ENCODE measurements around the gene SLC16A10. TPM values are rescaled to one million over a fixed set of nuclear protein-coding genes. Genes with fewer than 3 reads are reported as not detected.

The SLC16A10 gene
- total RNA-seq, 1 experiment from 2014 or later, result 0.18 TPM

DNA sequence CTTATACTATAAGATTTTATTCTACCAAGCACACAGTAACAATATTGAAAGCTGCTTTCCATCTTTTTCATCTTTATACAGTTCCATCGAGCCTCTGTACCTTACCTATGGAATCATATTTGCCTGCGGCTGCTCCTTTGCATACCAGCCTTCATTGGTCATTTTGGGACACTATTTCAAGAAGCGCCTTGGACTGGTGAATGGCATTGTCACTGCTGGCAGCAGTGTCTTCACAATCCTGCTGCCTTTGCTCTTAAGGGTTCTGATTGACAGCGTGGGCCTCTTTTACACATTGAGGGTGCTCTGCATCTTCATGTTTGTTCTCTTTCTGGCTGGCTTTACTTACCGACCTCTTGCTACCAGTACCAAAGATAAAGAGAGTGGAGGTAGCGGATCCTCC is 89.8 kb downstream of the SLC16A10 start:
- no peak for ATAC-seq
- intact Hi-C loops (cut with micrococcal nuclease; ENCODE audit: unreplicated experiment) (no loop called here), in situ Hi-C loops (cut with HindIII; ENCODE audit: low pct_unique_long_range_greater_than_20kb, low sequenced_read_pairs) (no loop called here)
- Histone ChIP-seq H3K27me3 (ENCODE audit: control insufficient read depth, insufficient read depth, low read length) (peaks cover 34% of the 10 kb centered on the region), H3K4me3 (ENCODE audit: low read depth in 2 of 2, low read length in 2 of 2) (no peak overlapping the region), H3K27ac (ENCODE audit: low read length) (no peak overlapping the region), H3K9me3 (ENCODE audit: control insufficient read depth, insufficient read depth, low read depth, low read length) (no peaks in the 10 kb centered on the region), H3K36me3 (ENCODE audit: control insufficient read depth, insufficient read depth, low read length) (no peaks in the 10 kb centered on the region), H3K4me1 (ENCODE audit: control insufficient read depth, insufficient read depth, low read length) (no peaks in the 10 kb centered on the region)
- POLR2A ChIA-PET, result no interaction called here
- TF ChIP-seq SIN3A (IDR thresholded peaks at IDR 0.05; ENCODE audit: borderline replicate concordance, insufficient read depth, low read depth, low read length) (no peak), POLR2AphosphoS5 (IDR thresholded peaks at IDR 0.05; ENCODE audit: low read depth, low read length) (no peak), TCF7L2 (IDR thresholded peaks at IDR 0.05; ENCODE audit: low read depth, low read length) (no peak)
- TF ChIP-seq, protein P1, sequence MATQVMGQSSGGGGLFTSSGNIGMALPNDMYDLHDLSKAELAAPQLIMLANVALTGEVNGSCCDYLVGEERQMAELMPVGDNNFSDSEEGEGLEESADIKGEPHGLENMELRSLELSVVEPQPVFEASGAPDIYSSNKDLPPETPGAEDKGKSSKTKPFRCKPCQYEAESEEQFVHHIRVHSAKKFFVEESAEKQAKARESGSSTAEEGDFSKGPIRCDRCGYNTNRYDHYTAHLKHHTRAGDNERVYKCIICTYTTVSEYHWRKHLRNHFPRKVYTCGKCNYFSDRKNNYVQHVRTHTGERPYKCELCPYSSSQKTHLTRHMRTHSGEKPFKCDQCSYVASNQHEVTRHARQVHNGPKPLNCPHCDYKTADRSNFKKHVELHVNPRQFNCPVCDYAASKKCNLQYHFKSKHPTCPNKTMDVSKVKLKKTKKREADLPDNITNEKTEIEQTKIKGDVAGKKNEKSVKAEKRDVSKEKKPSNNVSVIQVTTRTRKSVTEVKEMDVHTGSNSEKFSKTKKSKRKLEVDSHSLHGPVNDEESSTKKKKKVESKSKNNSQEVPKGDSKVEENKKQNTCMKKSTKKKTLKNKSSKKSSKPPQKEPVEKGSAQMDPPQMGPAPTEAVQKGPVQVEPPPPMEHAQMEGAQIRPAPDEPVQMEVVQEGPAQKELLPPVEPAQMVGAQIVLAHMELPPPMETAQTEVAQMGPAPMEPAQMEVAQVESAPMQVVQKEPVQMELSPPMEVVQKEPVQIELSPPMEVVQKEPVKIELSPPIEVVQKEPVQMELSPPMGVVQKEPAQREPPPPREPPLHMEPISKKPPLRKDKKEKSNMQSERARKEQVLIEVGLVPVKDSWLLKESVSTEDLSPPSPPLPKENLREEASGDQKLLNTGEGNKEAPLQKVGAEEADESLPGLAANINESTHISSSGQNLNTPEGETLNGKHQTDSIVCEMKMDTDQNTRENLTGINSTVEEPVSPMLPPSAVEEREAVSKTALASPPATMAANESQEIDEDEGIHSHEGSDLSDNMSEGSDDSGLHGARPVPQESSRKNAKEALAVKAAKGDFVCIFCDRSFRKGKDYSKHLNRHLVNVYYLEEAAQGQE (IDR thresholded peaks at IDR 0.05; ENCODE audit: insufficient read depth in 1 of 2, low read depth in 2 of 2, low read length in 1 of 2), result no peak
- TF ChIP-seq, protein P2, sequence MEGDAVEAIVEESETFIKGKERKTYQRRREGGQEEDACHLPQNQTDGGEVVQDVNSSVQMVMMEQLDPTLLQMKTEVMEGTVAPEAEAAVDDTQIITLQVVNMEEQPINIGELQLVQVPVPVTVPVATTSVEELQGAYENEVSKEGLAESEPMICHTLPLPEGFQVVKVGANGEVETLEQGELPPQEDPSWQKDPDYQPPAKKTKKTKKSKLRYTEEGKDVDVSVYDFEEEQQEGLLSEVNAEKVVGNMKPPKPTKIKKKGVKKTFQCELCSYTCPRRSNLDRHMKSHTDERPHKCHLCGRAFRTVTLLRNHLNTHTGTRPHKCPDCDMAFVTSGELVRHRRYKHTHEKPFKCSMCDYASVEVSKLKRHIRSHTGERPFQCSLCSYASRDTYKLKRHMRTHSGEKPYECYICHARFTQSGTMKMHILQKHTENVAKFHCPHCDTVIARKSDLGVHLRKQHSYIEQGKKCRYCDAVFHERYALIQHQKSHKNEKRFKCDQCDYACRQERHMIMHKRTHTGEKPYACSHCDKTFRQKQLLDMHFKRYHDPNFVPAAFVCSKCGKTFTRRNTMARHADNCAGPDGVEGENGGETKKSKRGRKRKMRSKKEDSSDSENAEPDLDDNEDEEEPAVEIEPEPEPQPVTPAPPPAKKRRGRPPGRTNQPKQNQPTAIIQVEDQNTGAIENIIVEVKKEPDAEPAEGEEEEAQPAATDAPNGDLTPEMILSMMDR (IDR thresholded peaks at IDR 0.05), result no peak
- no peak for DNase-seq (ENCODE audit: low read depth, low spot score)
- BruUV-seq (replicated peaks), result no TSS peak
- CTCF ChIA-PET, result no interaction called here

DNA sequence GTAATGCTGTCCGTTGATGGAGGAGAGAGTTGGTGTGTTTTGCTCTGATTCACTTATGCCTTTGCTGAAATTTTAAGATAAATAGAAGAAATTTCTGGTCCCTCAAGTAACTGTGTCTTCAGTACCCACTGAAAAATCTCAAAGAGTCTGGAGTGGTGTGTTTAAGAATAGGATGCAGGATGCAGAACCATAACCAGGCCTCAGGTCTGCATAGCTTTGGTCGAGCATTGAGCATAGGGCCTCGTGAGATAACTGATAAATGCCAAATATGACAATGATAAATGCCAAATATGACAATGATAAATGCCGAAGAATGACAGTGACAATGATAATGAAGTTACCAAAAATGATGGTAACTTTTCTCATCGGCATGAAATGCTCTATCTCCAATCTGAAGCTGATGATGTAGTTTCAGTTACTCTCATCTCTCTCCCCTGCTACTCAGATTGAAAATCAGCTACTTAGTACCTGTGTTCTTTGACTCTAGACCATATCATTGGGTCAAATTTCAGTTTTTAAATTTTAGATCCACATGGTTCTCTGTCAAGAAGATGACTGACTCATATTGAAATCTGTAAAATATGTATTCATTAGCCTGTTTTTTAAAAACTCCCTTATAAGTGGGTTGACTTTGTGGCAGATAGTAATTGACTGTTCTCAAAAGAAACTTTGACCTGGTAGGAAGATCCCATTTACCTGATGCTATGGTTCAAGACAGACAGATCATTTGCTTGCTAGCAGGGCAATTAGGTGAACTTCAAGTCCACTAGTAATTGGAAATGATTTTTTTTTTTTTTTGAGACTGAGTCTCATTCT is 96.6 kb downstream of the SLC16A10 start:
- Histone ChIP-seq H3K9me3 (ENCODE audit: control insufficient read depth, insufficient read depth, low read depth, low read length) (no peaks in the 10 kb centered on the region), H3K36me3 (ENCODE audit: control insufficient read depth, insufficient read depth, low read length) (no peaks in the 10 kb centered on the region), H3K27ac (ENCODE audit: low read length) (no peak overlapping the region), H3K4me3 (ENCODE audit: low read depth in 2 of 2, low read length in 2 of 2) (no peak overlapping the region), H3K4me1 (ENCODE audit: control insufficient read depth, insufficient read depth, low read length) (no peaks in the 10 kb centered on the region), H3K27me3 (ENCODE audit: control insufficient read depth, insufficient read depth, low read length) (peaks cover 3% of the 10 kb centered on the region; the same call in 1 of the 2 replicates)
- ChIA-PET POLR2A (no interaction called here), CTCF (no interaction called here)
- DNase-seq (ENCODE audit: low read depth, low spot score), result no peak
- ATAC-seq, result no peak
- no TSS peak for BruUV-seq (replicated peaks)
- in situ Hi-C loops (cut with HindIII; ENCODE audit: low pct_unique_long_range_greater_than_20kb, low sequenced_read_pairs), result no loop called here
- intact Hi-C loops (cut with micrococcal nuclease; ENCODE audit: unreplicated experiment), result no loop called here
- TF ChIP-seq SIN3A (IDR thresholded peaks at IDR 0.05; ENCODE audit: borderline replicate concordance, insufficient read depth, low read depth, low read length), result no peak
